T-helper 1 cell (primary cell): Measurements from ENCODE around the gene AIF1.

ENCODE experiments used
- DNase-seq, 5 donors: peaks; one replicate each; pipeline ENCODE4 v3.0.0-alpha.2; 2012 to 2020

Gene AIF1

GRCh38 chr6:31663961-31664789, 49.1 kb downstream of the AIF1 start:
- DNase-seq, result no peak

DNA sequence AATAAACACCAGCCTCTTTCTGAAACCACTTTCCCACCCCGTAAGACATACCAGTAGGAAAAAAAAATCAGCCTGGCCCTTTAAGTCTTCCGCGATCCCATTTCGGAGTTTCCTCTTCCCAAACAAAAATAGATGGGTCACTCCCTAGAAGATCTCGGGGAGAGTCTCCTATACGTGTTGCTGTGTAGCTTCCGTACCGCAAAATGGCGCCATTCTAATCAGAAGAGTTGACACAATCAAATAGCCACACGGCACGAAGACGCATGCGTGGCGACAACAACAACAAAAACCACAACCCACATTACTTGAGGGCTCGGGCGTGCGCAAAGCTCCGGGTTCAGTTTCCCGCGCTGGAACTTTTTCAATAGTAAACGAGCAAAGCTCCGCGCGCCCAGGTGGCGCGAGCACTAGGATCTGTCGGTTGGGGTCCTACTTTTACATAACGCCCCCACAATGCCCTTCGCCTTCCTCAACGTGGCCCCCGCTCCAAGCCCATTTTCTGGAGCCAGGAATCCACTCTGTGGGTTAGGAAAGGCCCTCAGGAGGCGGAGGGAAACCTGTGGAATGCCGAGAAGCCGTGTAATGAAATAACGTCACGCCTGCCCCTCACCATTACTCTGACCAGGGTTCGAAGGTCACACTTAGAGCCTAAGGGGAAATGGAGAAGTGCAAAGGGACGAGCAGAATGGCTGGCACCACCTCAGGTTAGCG, 49.9 kb downstream of the AIF1 start, which contains the start of gene GPANK1:
Gene GPANK1, minus strand, starts transcription at position 208 of the 711 bp plus-strand sequence. CDS start 519 bp downstream, outside the sequence.
- DNase-seq, result peak; percentile 76 to 95 (median 84)

DNA sequence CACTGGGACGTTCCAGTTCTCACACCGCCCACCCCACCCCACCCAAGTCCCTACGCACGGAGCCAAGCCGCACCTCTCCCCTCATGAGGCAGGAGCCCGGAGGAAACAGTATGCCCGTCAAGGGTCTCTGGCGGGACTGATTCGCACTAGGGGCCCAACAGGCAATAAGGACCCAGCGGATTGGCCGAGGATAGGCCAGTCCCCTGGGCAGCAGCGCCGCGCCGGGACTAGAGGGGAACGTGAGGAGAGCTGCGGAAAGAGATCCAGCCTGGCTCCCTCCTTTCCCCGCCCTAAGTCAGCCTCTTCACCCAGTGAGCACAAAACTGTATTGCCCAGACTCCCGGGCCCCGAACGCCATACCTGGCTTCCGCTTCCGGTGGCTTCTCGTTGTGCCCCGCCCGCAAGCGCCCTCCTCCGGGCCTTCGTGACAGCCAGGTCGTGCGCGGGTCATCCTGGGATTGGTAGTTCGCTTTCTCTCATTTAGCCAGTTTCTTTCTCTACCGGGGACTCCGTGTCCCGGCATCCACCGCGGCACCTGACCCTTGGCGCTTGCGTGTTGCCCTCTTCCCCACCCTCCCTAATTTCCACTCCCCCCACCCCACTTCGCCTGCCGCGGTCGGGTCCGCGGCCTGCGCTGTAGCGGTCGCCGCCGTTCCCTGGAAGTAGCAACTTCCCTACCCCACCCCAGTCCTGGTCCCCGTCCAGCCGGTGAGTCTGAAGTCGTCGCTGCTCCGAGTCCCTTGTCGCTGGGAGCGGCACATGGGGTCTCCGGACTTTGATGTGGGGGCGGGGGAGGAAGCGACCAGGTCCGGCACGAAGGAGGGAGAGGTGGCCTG, 50.7 kb downstream of the AIF1 start, which contains the start of gene CSNK2B:
Gene CSNK2B, plus strand, starts transcription at position 580 of the 836 bp plus-strand sequence. CDS start 752 bp downstream, outside the sequence.
- peak; percentile 97 to 99 (median 98) for DNase-seq

- no peak for DNase-seq
These were observed 51.4 kb downstream of the AIF1 start for GRCh38 chr6:31666337-31666965.
